ENCODE data around the gene GATM. TPM values are rescaled to one million over a fixed set of nuclear protein-coding genes. Genes with fewer than 3 reads are reported as not detected.
"Not testable (repeated sequence)": the region's sequence is repeated elsewhere in the genome, so short reads cannot be mapped to it uniquely, and the experiment has no call there.

The GATM gene
- polyA plus RNA-seq, 3 donors: 213 to 323 (median 246) TPM

GRCh38 chr15:45314960-45315359, 63.4 kb downstream of the GATM start:
- no peak for DNase-seq (ENCODE audit: low read depth in 3 of 3, low spot score in 2 of 3)

GRCh38 chr15:45314117-45314516, 64.2 kb downstream of the GATM start:
- DNase-seq (ENCODE audit: low read depth in 3 of 3, low spot score in 2 of 3): not testable (repeated sequence)

Other genes with a start within 250 kb of the GATM start
- under 1 TPM; 0.16 to 0.22 (median 0.21) TPM for gene DUOXA1, start 248.7 kb downstream of the GATM start, polyA plus RNA-seq (ENCODE audit: insufficient read length in 3 of 3)
- 1 to 10 TPM; 1.7 to 3.1 (median 2.3) TPM for gene DUOX1, start 248.6 kb downstream of the GATM start, polyA plus RNA-seq (ENCODE audit: insufficient read length in 3 of 3)
- gene SHF, start 190.6 kb downstream of the GATM start, polyA plus RNA-seq (ENCODE audit: insufficient read length in 3 of 3): 10 to 100 TPM; 13.0 to 16.0 (median 15.3) TPM
- under 1 TPM; 0.40 to 0.44 (median 0.43) TPM for gene SLC28A2, start 126.3 kb downstream of the GATM start, polyA plus RNA-seq (ENCODE audit: insufficient read length in 3 of 3)
- gene SLC30A4, start 144.2 kb upstream of the GATM start, polyA plus RNA-seq (ENCODE audit: insufficient read length in 3 of 3): 1 to 10 TPM; 8.1 to 8.5 (median 8.3) TPM
- gene BLOC1S6, start 208.8 kb upstream of the GATM start, polyA plus RNA-seq (ENCODE audit: insufficient read length in 3 of 3): 10 to 100 TPM; 44.6 to 50.4 (median 49.8) TPM

Measured in right renal cortex interstitium (tissue), 3 donors.